ENCODE measurements around the gene RNF8.

The RNF8 gene

GRCh38 chr6:37359039-37359438 is 5.3 kb downstream of the RNF8 start:
- DNase-seq (ENCODE audit: low read depth) = no peak

GRCh38 chr6:37362101-37362828 is 8.5 kb downstream of the RNF8 start:
- DNase-seq (ENCODE audit: low read depth) = no peak

- no peak for DNase-seq (ENCODE audit: low read depth)
Observed at GRCh38 chr6:37365791-37366190, 12.0 kb downstream of the RNF8 start.

GRCh38 chr6:37366910-37367309 is 13.1 kb downstream of the RNF8 start:
- DNase-seq (ENCODE audit: low read depth) = no peak

GRCh38 chr6:37368961-37369320 is 15.2 kb downstream of the RNF8 start:
- no peak for DNase-seq (ENCODE audit: low read depth)

GRCh38 chr6:37369321-37370201 is 15.8 kb downstream of the RNF8 start:
- DNase-seq (ENCODE audit: low read depth) = no peak

GRCh38 chr6:37371154-37372083 is 17.6 kb downstream of the RNF8 start:
- no peak for DNase-seq (ENCODE audit: low read depth)

- DNase-seq (ENCODE audit: low read depth) = no peak
Observed at GRCh38 chr6:37372116-37372515, 18.3 kb downstream of the RNF8 start.

GRCh38 chr6:37373822-37374471 is 20.2 kb downstream of the RNF8 start:
- DNase-seq (ENCODE audit: low read depth) = no peak

GRCh38 chr6:37375376-37375775 is 21.6 kb downstream of the RNF8 start:
- DNase-seq (ENCODE audit: low read depth) = no peak

- DNase-seq (ENCODE audit: low read depth) = no peak
Observed at GRCh38 chr6:37376078-37376743, 22.4 kb downstream of the RNF8 start.

GRCh38 chr6:37381579-37381978 is 27.8 kb downstream of the RNF8 start:
- DNase-seq (ENCODE audit: low read depth) = no peak

GRCh38 chr6:37382994-37383765 is 29.4 kb downstream of the RNF8 start:
- no peak for DNase-seq (ENCODE audit: low read depth)

- DNase-seq (ENCODE audit: low read depth) = no peak
Observed at GRCh38 chr6:37388578-37388977, 34.8 kb downstream of the RNF8 start.

GRCh38 chr6:37389857-37390256 is 36.1 kb downstream of the RNF8 start:
- DNase-seq (ENCODE audit: low read depth) = no peak

GRCh38 chr6:37391120-37391519 is 37.3 kb downstream of the RNF8 start:
- DNase-seq (ENCODE audit: low read depth) = no peak

GRCh38 chr6:37392821-37393220 is 39.0 kb downstream of the RNF8 start:
- DNase-seq (ENCODE audit: low read depth) = no peak

- no peak for DNase-seq (ENCODE audit: low read depth)
Observed at GRCh38 chr6:37393381-37393929, 39.7 kb downstream of the RNF8 start.

- DNase-seq (ENCODE audit: low read depth) = no peak
Observed at GRCh38 chr6:37396571-37397180, 42.9 kb downstream of the RNF8 start.

GRCh38 chr6:37399131-37399530 is 45.3 kb downstream of the RNF8 start:
- no peak for DNase-seq (ENCODE audit: low read depth)
